GM21390 (cell line): ENCODE measurements around the gene DUSP6.
A peak's percentile ranks its signal among the peaks of the same experiment; 100 is the strongest.

Source experiments
- ATAC-seq: cut with Tn5 transposase; IDR thresholded peaks from one replicate; pipeline ENCODE4 v1.9.1; 2021; ENCODE audit not compliant: unreplicated experiment

DUSP6 gene, protein sequence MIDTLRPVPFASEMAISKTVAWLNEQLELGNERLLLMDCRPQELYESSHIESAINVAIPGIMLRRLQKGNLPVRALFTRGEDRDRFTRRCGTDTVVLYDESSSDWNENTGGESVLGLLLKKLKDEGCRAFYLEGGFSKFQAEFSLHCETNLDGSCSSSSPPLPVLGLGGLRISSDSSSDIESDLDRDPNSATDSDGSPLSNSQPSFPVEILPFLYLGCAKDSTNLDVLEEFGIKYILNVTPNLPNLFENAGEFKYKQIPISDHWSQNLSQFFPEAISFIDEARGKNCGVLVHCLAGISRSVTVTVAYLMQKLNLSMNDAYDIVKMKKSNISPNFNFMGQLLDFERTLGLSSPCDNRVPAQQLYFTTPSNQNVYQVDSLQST

DNA sequence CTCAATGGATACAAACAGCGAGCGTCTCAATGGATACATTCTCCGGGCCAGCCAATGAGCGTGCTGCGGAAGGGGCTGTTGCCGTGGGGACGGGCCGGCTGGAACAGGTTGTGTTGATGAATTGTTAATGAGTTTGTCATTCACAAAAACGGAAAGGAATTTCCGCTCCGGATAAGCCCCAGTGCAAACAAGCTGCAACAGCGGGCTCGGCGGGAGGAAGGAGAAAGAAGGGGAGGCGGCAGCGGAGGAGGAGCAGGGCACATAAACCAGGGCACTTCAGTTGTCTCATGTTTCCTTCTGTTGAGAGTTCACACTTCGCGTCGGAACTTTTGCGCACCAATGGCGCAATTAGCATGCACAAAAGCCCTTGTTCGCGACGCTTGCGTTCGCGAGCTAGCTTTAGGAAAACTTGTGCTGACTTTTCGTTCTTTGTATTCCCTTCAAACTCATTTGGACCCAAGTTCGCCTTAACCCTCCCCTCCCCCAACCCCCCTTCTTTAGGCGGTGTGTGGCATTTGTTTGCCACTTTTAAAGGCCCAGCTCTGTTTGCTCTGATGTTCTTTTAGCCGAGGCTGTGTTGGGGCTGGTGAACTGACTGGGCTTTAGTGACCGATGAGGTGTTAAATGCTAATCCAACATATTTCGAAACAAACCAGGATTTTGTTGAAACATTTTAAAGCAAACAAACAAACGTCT, at the start of gene DUSP6:
TSS of gene DUSP6 (minus strand) at position 10 of the 696 bp plus-strand sequence. CDS start 462 bp downstream, outside the sequence.
- ATAC-seq: peak; percentile 48

DNA sequence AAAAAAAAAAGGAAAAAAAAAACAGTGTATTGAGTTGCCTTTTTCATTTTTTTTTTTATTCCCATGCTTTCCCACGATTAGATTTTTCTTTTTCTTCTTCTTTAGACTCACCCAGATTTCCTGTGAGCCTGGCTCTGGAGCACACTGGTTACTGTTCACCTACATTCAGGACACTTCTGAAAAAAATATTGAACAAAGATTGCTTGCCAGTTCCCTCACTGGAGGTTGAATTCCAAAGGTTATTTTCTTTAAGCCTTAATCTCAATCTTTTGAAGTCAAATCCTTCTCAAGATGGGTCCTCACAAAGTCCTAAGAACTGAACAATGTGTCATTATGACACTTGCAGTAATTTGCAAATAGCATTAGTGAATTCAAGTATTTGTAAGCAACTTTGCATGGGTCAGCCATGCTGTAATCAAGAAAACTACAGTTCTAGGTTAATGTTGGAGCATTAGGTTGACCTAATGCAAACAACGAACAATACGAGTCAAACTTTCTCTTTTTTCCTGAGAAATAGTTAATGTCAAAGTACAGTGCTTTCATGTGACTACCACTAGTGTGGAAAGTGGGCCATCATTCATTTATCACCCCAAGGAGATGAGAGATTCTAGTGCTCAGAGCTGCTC, 49.2 kb upstream of the DUSP6 start:
- no peak for ATAC-seq

DNA sequence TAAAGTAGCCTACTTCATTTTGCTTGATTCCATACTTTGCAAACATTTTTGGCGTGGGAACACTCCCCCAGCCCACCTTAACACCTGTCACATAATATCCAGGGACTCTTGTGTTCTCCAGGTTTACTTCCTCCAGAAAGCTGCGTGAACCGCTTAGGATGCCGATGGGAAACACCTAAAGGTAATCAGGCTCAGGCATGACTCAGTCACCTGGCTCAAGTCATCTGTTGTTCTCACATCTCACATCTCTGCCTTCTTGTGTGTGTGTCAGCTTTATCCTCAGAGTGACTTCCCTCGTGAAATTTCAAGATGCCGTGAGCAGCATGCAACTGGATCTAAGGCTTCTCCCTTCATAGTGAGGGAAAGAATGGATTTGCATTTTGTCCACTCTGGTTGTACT, 48.1 kb upstream of the DUSP6 start:
- ATAC-seq: no peak

DNA sequence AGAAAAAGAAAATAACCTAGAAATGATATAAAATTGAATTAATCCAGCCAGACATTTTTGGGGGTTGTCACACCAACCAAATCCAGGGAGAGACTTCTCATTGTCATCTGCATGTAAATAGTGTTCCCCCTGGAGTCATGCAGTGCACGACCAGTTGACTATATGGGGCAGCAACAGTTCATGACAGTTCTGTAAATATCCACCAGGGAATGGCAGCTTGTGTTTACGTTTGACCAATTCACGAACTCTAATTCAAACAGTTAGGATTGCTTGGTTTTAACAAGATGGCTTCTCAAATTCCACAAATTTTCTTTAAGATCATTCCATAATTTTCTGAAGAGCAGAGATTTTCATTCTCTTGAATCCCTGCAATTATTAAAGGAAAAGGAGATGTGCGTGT, 43.4 kb upstream of the DUSP6 start:
- ATAC-seq: no peak

DNA sequence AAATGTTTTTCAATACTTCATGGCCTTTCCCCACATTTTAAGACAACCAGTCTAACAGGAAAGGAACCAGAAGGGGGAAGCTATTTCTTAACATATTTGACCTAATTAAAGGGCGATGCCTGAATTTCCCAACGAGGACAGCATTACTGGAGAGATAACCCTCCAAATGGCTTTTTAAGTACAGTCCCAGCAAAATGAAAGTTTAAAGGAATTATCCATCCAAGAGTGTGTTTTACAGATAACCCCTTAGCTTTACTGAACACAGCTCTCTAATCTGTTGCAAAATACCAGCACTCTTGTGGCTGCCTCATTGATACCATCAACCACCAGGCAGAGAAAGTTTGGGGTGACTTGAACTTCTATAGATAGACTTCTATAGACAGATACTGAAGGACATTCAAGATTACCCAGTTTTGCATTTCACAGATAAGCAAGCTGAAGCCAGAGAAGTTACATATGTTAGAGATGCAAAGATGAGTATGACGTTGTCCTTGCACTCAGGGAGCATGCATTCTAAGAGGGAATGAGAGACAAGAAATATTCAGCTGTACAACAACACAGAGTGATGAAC, 41.3 kb upstream of the DUSP6 start:
- no peak for ATAC-seq

DNA sequence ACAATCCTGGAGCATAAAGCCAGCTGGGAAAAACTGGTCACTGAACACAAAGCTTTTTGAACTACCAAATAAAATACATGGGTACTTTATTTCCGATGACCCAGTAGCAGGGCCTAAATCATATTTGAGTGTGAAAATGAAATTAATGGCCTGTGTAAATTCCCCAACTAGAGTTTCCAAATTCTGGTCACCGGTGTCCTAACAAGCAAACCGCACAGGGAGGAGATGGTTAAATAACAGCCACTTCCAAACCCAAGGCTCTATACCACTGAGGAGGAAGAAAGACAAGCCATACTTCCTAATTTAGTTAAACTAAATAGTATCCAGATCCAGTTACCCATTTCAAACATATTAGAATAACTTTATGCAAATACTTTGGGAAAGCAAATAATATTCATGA, 40.1 kb upstream of the DUSP6 start:
- ATAC-seq: no peak

DNA sequence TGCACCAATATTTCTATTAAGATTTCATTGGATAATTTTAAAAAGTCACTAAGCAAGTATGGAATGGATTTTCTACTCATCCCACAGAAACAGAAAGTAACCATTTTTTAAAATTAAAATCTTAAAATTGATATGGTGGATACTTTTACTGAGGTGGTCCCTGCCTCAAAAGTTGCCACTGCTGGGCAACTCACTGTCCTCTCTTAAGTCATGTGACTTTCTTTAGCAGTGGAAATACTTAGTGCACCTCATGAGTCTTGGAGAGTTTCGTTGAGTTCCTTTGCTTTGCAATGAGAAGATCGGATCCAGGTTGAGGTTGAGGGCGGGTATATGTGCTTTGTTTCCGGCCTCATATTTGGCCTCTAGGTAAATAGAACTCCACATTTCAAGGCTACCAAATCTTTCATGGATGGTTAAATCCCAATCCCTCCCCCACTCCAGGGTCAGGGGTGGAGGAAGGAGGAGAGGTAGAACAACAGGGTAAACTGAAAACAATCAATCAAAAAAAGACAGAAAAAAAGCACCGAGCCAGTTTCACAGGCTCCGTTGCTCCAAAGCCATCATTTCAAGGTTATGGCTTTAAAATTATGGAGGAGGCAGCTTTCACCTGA, 39.5 kb upstream of the DUSP6 start:
- no peak for ATAC-seq

DNA sequence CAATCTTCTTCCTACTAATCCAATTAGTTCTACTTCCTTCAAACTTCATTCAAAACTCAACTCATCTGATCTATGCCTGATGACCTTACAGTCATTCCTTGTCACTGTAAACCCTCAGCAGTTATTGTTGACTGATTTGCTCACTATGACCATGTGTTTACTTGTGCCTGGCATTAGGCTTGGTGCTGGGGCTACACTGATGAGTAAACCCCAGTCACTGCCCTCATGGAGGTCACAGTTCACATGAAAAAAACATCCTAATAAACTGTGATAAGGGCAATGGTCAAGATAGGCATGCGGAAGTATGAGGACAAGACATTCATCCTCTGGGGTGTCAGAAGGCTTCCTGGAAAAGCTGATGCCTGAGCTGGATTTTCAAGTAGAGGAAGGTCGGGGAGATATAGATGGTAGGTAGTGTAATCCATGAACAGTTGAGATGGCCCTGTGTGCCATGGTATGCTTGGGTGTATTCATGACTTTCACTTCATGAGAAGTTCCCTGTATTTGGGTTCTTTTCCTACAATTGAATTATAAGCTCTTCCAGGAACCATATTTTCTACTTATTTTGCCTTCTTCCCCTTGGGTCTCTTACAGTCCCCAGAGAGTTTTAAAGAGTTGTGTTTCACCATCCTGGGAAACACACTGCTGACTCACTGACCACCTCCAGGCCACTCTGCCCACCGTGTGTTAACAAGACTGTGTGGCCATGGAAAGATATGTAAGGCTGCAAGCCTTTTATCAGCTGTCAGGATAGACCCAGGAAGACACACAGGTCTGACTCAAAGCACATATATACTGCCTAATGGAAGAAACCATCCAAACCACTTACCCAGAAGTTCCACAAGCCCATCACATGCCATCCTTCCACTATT, 38.7 kb upstream of the DUSP6 start:
- no peak for ATAC-seq

DNA sequence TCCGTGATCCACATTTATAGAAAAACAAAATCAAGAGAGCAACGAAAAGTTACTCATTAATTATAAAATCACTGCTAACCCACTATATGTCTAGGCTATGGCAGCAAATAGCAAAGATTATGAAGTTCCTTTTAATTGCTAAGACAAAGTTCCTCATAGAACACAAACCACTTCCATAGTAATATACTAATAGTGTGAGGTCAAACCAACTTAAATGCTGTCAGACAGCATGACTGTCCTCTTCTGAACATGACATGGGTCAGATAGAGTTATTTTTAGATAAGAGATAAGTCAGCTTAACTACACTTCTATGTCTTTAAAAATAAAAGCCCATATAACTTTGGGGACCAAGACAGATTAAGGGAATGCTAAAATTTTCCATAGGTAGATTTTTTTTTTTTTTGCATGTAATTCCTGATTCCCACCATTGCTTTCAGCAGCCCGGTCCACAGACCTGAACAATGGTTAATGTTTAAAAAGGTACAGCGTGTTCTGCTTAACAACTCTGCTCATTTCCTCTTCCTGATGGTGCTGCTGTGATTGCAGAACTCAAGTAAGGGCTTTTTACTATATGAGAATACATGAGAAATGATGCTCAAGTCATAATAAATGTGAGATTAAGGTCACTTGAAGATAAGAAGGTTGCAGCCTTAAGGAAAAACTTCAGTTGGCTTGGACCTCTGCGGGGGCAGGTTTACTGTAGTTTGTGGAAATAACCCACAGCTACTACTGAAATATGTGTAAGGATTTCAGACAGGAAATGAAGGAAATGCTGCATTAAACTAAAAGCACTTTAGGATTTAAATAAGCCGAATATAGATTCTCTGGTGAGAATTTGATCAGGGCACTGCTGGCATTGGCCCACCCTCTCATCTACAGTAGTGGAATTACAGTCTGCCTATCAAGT, 37.7 kb upstream of the DUSP6 start:
- peak; percentile 54 for ATAC-seq

DNA sequence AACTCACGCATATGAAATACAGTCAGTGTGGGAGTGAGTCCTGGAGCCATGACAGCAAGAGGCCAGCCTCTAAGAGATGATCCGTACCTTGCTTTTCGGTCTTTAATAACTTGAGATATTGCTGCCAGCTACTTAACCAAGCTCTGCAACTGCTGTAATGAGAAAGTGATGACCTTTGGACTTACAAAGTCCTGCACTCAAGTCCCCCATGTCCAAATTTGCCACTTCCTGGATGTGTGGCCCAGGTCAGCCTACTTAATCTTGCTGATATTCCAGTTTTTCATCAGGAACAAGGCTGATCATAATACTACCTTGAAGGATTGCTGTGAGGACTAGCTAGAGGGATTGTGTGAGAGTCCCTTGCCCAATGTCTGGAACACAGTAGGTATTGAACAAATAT, 33.8 kb upstream of the DUSP6 start:
- no peak for ATAC-seq

DNA sequence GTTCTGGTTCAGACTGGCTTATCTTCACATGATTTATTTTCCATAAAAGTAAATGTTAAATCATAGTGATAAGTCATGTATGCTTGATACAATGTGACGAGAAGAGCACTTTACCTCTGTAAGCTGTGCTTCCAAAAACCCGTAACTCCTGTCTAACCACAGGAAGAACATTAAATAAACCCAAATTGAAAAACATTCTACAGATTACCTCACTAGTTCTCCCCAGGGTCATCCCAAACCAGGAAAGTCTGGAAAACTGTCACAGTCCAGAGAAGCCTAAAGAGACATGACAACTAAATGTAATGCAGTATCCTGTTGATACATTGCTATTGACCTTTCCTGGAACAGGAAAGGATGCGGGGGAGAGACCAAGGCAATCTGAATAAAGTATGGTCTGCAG, 32.5 kb upstream of the DUSP6 start:
- no peak for ATAC-seq

DNA sequence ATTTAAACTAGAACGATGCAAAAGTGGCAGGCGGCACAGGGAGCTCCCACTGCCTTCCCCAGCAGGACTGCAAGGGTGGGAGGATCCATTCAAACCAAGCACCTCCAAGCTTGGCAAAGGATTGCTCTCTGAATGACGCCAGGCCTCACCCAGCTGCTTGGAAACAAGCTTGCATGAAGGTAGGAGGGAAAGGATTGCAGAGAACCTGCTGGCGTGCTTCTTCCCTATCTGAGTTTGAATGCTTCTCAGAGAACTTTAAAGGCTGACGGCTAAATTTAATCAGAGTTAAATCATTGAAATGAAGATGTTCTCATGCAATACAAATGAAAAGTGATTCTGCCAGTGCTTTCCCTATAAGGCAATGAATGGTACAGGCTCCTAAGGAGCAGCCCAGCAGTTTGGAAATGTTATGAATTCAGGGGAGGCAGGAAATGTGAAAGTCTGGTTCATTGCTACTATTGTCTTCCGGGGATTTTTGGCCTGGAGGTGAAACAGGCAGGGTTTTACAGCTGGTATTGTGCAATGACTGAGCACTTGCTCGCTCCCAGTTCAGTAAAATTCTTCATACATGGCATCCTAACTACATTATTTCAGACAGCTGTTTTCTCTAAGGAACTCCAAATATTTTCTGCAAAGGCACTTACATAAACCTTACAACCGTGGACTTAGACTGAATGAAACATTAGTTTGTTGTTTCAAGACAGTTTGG, 31.9 kb upstream of the DUSP6 start:
- no peak for ATAC-seq

DNA sequence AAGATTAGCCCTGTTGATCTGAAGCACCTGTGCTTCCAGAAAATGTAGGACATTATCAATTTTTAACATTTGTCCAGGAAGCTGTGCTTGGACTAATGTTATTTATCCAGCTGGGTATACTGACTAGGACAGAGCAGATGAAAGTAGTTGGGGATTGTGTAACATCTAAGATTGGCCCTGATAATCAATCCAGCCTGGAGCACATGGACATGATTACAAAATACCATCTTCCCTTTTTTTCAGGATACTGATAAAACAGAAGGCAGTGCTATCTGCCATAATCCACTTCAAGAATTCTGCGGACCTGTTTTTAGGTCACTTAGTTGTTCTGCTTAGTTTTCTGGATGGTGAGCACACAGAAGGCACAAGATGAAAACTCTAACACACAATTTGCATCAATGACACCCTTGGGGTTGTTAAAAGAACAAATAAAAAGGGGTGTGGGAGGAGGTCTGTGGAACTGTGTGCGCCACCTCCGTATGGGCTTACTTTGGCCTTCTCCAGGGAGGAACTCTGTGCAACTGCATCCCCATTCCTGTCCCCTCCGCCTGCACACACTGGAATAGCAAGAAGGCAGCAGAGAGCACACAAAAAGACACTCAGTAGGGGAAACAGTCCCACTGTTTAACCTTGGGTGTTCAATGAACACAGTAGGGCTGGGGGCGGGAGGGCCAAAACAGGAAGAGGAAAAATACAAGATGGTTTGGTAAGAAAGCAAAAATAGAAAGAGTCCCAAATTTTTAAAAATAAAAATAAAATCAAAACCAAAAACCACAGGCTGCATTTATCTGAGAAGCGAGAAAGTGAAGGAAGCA, 31.1 kb upstream of the DUSP6 start:
- ATAC-seq: no peak

DNA sequence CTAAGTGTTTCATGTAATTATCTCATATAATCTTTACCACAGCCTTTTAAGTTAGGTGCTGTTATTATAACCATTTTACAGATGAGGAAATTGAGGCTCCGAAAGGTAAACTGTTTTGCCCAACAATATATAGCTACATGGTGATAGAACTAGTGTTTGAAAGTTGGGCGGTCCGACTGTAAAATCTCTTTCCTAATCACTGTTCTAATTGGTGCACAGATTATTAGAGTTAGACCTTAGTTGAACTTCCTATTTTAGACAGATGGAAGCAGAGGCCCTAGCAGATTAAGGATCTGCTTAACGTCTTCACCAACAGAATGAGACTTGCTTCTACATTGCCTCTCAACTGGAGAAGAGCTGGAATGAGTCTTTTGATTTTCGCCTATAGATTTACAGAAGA, 30.0 kb upstream of the DUSP6 start:
- no peak for ATAC-seq

DNA sequence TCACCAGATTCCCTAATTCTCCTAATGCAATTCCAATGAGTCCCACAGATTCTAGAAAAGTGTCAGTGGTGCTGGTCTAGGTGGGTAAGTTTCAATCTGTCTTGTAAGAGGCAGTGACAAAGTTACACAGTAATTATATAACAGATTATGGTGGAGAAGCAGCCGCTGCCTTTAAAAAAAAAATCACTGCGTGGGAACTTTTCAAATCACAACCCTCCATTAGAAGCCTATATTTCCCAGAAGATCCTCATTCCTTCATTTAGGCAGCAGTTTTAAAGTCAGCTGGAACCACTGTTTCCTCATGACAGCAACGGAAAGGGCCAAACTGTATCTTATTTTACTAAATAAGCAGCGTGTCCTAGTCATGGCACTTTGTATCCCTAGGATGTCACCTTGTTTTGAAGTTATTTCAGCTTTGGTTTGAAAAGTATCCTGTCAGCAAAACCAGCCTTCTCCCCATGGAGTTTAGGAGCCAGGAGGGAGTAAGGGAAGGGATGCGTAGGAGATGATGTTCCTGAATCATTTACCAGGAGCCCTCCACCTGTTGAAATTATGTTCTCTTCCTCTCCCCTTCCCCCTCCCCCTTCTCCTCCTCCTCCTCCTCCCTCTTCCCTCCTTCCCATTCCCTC, 27.7 kb upstream of the DUSP6 start:
- no peak for ATAC-seq

DNA sequence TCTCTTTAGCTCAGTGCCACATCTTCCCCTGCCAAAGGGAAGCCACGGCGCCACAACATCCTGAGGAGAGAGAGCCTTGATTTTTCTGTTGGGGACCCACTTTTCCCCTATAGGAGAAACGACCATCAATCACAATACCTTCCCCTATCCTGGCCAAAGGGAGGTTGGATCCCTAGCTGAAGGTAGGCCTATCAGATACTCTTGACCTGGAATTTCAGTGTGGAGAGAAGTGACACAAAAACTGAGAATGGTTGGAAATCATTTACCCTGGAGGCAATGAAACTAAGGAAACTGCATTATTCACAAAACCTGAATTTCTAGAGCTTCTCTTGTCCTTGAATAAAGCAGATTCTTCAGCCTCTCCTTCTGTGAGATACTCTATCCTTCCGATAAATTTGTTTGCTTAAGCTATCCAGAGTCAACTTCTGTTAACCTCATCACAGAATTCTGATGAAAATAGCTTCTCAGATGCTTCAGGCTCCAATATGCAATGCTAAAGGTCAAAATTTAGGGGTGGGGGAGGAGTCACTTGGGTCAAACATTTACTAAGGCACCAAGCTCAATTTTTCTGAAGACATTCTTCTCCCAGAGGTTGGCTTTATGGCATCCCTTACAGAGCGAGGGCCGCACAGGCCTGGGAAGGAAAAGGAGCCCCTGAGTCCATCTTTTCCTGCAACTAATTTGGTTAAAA, 27.0 kb upstream of the DUSP6 start:
- no peak for ATAC-seq

DNA sequence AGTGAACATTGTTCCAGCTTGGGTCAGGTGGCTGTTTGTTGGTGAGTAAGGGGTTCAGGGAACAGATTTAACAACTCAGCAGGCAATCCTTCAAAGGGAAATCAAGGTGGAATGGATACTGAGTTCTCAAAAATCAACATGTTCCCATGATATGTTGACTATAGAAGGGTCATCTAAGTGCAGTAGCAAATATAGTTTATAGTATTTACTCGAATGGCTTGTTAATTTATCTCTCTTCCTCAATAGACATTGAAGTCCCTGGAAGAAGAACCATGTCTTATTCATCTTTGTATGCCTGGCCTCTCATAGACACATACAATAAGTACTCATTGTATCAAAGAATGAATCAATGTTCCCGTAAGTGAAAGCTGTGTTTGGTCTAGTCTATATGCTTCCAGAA, 24.5 kb upstream of the DUSP6 start:
- ATAC-seq: no peak
